ENCODE measurements around the gene CHST11. TPM values are rescaled to one million over a fixed set of nuclear protein-coding genes. Genes with fewer than 3 reads are reported as not detected.

CHST11 gene
- total RNA-seq, 1 donor from 2014 or later = 7.7 TPM

DNA sequence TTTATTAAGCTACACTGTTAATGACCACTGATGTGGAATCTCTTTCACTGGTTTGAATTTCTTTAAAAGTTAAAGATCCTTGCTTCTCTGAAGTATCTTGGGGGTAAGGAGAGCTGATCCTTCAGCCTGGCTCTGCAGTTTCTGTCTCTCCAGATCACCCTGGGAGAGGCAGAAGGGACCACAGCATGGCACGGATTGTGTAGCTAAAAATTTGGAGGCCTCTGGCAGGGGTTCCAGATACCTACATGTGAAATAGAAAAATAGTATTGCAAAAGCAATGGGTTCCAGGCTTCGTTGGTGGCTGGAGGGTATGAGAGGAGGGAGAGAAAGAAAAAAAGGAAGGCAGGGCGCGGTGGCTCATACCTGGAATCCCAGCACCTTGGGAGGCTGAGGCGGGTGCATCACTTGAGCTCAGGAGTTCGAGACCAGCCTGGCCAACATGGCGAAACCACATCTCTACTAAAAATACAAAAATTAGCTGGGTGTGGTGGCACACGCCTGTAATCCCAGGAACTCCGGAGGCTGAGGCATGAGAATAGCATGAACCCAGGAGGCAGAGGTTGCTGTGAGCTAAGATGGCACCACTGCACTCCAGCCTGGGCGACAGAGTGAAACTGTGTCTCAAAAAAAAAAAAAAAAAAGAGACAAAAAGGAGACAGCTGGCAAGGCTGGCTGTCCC is 3.4 kb downstream of the CHST11 start:
- Mint-ChIP-seq H3K4me3 (peak overlapping the region; percentile 98), H3K27ac (no peak overlapping the region), H3K9me3 (no peaks in the 10 kb centered on the region), H3K27me3 (ENCODE audit: insufficient read depth, low read depth) (peaks cover 4% of the 10 kb centered on the region), H3K36me3 (peaks cover 15% of the 10 kb centered on the region), H3K4me1 (peaks cover 34% of the 10 kb centered on the region)
- Histone ChIP-seq H4K20me1 (ENCODE audit: low read depth) (peaks cover 52% of the 10 kb centered on the region), H3K27ac (no peak overlapping the region), H3K79me2 (ENCODE audit: low read depth) (peaks cover 57% of the 10 kb centered on the region), H3F3A (ENCODE audit: low read depth) (peaks cover 13% of the 10 kb centered on the region), H3K9ac (no peak overlapping the region), H2AFZ (replicated peaks) (no peak overlapping the region), H3K27me3 (peaks cover 25% of the 10 kb centered on the region), H3K4me3 (no peak overlapping the region), H3K4me1 (peaks cover 31% of the 10 kb centered on the region), H3K4me2 (peak overlapping the region; percentile 99), H3K36me3 (no peaks in the 10 kb centered on the region), H3K9me3 (ENCODE audit: low read depth) (no peaks in the 10 kb centered on the region)
- TF ChIP-seq, protein P1, sequence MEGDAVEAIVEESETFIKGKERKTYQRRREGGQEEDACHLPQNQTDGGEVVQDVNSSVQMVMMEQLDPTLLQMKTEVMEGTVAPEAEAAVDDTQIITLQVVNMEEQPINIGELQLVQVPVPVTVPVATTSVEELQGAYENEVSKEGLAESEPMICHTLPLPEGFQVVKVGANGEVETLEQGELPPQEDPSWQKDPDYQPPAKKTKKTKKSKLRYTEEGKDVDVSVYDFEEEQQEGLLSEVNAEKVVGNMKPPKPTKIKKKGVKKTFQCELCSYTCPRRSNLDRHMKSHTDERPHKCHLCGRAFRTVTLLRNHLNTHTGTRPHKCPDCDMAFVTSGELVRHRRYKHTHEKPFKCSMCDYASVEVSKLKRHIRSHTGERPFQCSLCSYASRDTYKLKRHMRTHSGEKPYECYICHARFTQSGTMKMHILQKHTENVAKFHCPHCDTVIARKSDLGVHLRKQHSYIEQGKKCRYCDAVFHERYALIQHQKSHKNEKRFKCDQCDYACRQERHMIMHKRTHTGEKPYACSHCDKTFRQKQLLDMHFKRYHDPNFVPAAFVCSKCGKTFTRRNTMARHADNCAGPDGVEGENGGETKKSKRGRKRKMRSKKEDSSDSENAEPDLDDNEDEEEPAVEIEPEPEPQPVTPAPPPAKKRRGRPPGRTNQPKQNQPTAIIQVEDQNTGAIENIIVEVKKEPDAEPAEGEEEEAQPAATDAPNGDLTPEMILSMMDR (IDR thresholded peaks at IDR 0.05) = no peak
- TF ChIP-seq EZH2 (IDR thresholded peaks at IDR 0.05) (no peak), EZH2phosphoT487 (IDR thresholded peaks at IDR 0.05) (no peak)
- no peak for DNase-seq (ENCODE audit: low spot score)

DNA sequence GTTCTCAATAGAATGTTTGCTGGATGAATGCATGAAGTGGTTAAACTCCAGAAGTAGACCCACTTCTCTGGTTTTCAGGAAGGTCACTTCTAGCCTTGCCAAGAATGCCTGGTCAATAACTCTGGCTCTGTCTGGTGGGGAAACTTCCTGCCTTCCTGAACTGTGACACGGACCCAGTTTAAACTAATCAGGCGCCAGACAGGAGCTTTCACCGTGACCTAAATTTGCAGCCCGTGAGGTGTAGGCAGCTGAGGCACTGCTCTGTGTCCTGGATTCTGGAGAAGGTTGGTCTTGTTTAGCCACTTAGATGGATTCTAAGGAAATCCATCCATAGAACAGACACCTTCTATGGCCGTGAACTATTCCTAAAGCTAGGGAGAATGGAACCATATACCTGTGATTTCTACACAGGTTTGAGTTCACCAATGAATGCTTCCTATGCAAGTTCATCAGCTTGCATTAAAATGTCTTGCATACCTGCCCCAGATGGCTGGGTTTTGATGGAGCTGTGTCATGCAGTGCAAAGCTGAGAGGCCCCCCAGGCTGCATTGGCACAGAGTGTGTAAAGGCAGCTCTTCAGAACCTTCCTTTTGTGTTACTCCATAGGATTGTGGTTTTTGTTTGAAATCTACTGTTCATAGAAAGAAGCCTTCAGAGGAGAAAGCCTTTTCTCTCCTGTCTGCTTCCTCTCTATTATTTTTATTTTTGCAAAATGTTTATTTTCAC is 4.4 kb downstream of the CHST11 start:
- H3K4me3 ChIP-seq = no peak overlapping the region
- Mint-ChIP-seq H3K27ac (no peak overlapping the region), H3K9me3 (no peaks in the 10 kb centered on the region), H3K27me3 (ENCODE audit: insufficient read depth, low read depth) (peaks cover 4% of the 10 kb centered on the region), H3K36me3 (peaks cover 16% of the 10 kb centered on the region), H3K4me3 (no peak overlapping the region), H3K4me1 (peaks cover 24% of the 10 kb centered on the region)
- H3K4me1 ChIP-seq = peaks cover 23% of the 10 kb centered on the region
- H3F3A ChIP-seq (ENCODE audit: low read depth) = peaks cover 13% of the 10 kb centered on the region
- no peaks in the 10 kb centered on the region for H3K9me3 ChIP-seq (ENCODE audit: low read depth)
- no peak for DNase-seq (ENCODE audit: low spot score)
- no peak overlapping the region for H2AFZ ChIP-seq (replicated peaks)
- H3K4me2 ChIP-seq = no peak overlapping the region
- no peak overlapping the region for H3K9ac ChIP-seq
- H3K79me2 ChIP-seq (ENCODE audit: low read depth) = peaks cover 61% of the 10 kb centered on the region
- H3K36me3 ChIP-seq = no peaks in the 10 kb centered on the region
- TF ChIP-seq, protein P1 (IDR thresholded peaks at IDR 0.05) = no peak
- peaks cover 17% of the 10 kb centered on the region for H3K27me3 ChIP-seq
- H4K20me1 ChIP-seq (ENCODE audit: low read depth) = peaks cover 56% of the 10 kb centered on the region
- no peak overlapping the region for H3K27ac ChIP-seq

DNA sequence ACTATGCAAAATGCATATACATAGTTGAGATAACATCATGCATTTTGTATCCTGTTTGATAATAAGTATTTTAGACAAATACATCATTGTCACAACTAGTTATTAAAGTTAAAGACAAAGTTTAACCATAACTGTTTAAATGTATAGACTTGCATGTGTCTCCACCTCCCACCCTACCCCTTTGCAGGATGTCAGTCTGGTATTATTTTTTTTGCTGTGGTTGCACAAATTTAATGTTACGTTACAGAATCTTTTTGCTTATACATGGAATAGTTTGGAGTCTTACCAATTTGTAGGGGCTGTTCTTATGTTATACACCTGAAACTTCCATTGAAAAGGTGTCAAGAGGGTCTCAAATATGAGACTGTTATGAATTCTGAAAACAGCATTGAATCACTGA is 5.6 kb downstream of the CHST11 start:
- peaks cover 17% of the 10 kb centered on the region for H3K27me3 ChIP-seq
- H3K9me3 ChIP-seq (ENCODE audit: low read depth) = no peaks in the 10 kb centered on the region
- H3K4me3 ChIP-seq = no peak overlapping the region
- no peak overlapping the region for H3K9ac ChIP-seq
- H3K36me3 ChIP-seq = no peaks in the 10 kb centered on the region
- Mint-ChIP-seq H3K4me3 (no peak overlapping the region), H3K36me3 (peaks cover 16% of the 10 kb centered on the region), H3K27ac (no peak overlapping the region), H3K27me3 (ENCODE audit: insufficient read depth, low read depth) (peaks cover 4% of the 10 kb centered on the region), H3K9me3 (no peaks in the 10 kb centered on the region), H3K4me1 (peaks cover 27% of the 10 kb centered on the region)
- peaks cover 71% of the 10 kb centered on the region for H3K79me2 ChIP-seq (ENCODE audit: low read depth)
- no peak overlapping the region for H3K27ac ChIP-seq
- H3F3A ChIP-seq (ENCODE audit: low read depth) = peaks cover 2% of the 10 kb centered on the region
- H3K4me1 ChIP-seq = peaks cover 23% of the 10 kb centered on the region
- H2AFZ ChIP-seq (replicated peaks) = no peak overlapping the region
- H3K4me2 ChIP-seq = no peak overlapping the region
- TF ChIP-seq EZH2phosphoT487 (IDR thresholded peaks at IDR 0.05) (no peak), EZH2 (IDR thresholded peaks at IDR 0.05) (no peak)
- TF ChIP-seq, protein P1 (IDR thresholded peaks at IDR 0.05) = no peak
- no peak for DNase-seq (ENCODE audit: low spot score)
- H4K20me1 ChIP-seq (ENCODE audit: low read depth) = peaks cover 66% of the 10 kb centered on the region

All from neural progenitor cell (in vitro differentiated cells).